Keratinocyte (primary cell): Measurements from ENCODE around the gene SEC16B. TPM values are rescaled to one million over a fixed set of nuclear protein-coding genes. Genes with fewer than 3 reads are reported as not detected.

Source experiments
- DNase-seq: peaks from one replicate; pipeline ENCODE4 v3.0.0-alpha.2; 2011; ENCODE audit warnings: low read depth, missing footprints, low spot score
- FAIRE-seq: peaks from 2 replicates; lab custom pipeline; 2011; peaks lifted over from hg19 to GRCh38; lab: Jason Lieb, UNC
- H2AFZ ChIP-seq: 2 replicates; pipeline ENCODE4 v1.6.0; 2012; ENCODE audit warnings: low read length, control low read depth, inconsistent platforms; ENCODE audit not compliant: control insufficient read depth
- H3K27ac ChIP-seq: 2 replicates; pipeline ENCODE4 v1.5.1; 2011; ENCODE audit warnings: low read length; ENCODE audit not compliant: control insufficient read depth, insufficient read depth
- H3K27me3 ChIP-seq: 3 replicates; pipeline ENCODE4 v1.6.0; 2011; ENCODE audit warnings: low read length; ENCODE audit not compliant: control insufficient read depth, insufficient read depth; ENCODE audit errors: extremely low read depth
- H3K36me3 ChIP-seq, 2 experiments: 2 replicates in 1 of 2; 3 replicates in 1 of 2; pipeline ENCODE4 v1.5.1; 2011; ENCODE audit warnings: low read length in 2 of 2, mild to moderate bottlenecking in 1 of 2; ENCODE audit not compliant: control insufficient read depth in 2 of 2, insufficient read depth in 2 of 2; ENCODE audit errors: extremely low read depth in 1 of 2
- H3K4me1 ChIP-seq: 3 replicates; pipeline ENCODE4 v1.5.1; 2011; ENCODE audit warnings: low read length; ENCODE audit not compliant: control insufficient read depth, insufficient read depth; ENCODE audit errors: extremely low read depth
- H3K4me2 ChIP-seq: 3 replicates; pipeline ENCODE4 v1.6.0; 2011; ENCODE audit warnings: low read depth, low read length; ENCODE audit not compliant: control insufficient read depth, insufficient read depth; ENCODE audit errors: extremely low read depth
- H3K4me3 ChIP-seq, 3 experiments: fragments of 200-600 bp in 1 of 3; sonication (generic) in 1 of 3; 2 replicates in 2 of 3; 3 replicates in 1 of 3; pipeline ENCODE4 v1.5.1; 2011 to 2016; ENCODE audit warnings: low read length in 3 of 3, mild to moderate bottlenecking in 3 of 3, control low read depth in 2 of 3, inconsistent platforms in 1 of 3, low read depth in 1 of 3, mixed read lengths in 1 of 3, mixed run types in 1 of 3, moderate library complexity in 1 of 3; ENCODE audit not compliant: control insufficient read depth in 2 of 3, insufficient read depth in 2 of 3; ENCODE audit errors: extremely low read depth in 1 of 3
- H3K79me2 ChIP-seq: 2 replicates; pipeline ENCODE4 v1.6.0; 2012; ENCODE audit warnings: low read length; ENCODE audit not compliant: control insufficient read depth, insufficient read depth
- H3K9ac ChIP-seq: 3 replicates; pipeline ENCODE4 v1.6.0; 2011; ENCODE audit warnings: low read length; ENCODE audit not compliant: control insufficient read depth, insufficient read depth; ENCODE audit errors: extremely low read depth
- H3K9me1 ChIP-seq: 3 replicates; pipeline ENCODE4 v1.6.0; 2011; ENCODE audit warnings: low read length; ENCODE audit not compliant: control insufficient read depth, insufficient read depth; ENCODE audit errors: extremely low read depth
- H3K9me3 ChIP-seq: 2 replicates; pipeline ENCODE4 v1.5.1; 2012; ENCODE audit warnings: low read depth, low read length; ENCODE audit not compliant: control insufficient read depth
- H4K20me1 ChIP-seq: 3 replicates; pipeline ENCODE4 v1.6.0; 2011; ENCODE audit warnings: low read length; ENCODE audit not compliant: control insufficient read depth, insufficient read depth; ENCODE audit errors: extremely low read depth
- EZH2 ChIP-seq: IDR thresholded peaks from one replicate; pipeline ENCODE4 v1.6.1; 2012; ENCODE audit warnings: inconsistent platforms, mild to moderate bottlenecking, low read length, moderate library complexity
- dilution Hi-C: fragments of 300-500 bp; cut with MboI; formaldehyde crosslinking; loops from one replicate; pipeline ENCODE4 v1.7.0; 2020; ENCODE audit warnings: low sequenced_read_pairs; ENCODE audit not compliant: extremely low pct_ligation_motif_present
- polyA plus RNA-seq, 5 experiments: library from polyadenylated mRNA; depleted of rRNA in 3 of 5; stranded (reverse) in 3 of 5; stranded (forward) in 1 of 5; unstranded in 1 of 5; fragments of >200 nt; gene quantifications; 1 replicate in 1 of 5; 2 replicates in 3 of 5; 3 replicates in 1 of 5; pipeline versions ENCODE4 v1.2.1 to v1.2.3, GENCODE V29; 2011 to 2012; ENCODE audit warnings: missing spikeins in 2 of 5, low read depth in 1 of 5, low replicate concordance in 1 of 5
- TF ChIP-seq, protein P1 (sequence below), 3 experiments: IDR thresholded peaks in 1 of 3; conservative IDR thresholded peaks in 1 of 3; optimal IDR thresholded peaks in 1 of 3; 2 replicates in 2 of 3; 3 replicates in 1 of 3; pipeline versions ENCODE3 to v1.5.1; 2011; ENCODE audit warnings: low read length in 3 of 3, mild to moderate bottlenecking in 3 of 3, moderate library complexity in 2 of 3, control low read depth in 1 of 3, inconsistent platforms in 1 of 3; ENCODE audit not compliant: insufficient read depth in 2 of 3; ENCODE audit errors: extremely low read depth in 1 of 3

Gene SEC16B
- polyA plus RNA-seq, 1 donor (not counting 4 experiments of a cell fraction or from before 2014, with no cell fraction given), result 1.2 TPM

DNA sequence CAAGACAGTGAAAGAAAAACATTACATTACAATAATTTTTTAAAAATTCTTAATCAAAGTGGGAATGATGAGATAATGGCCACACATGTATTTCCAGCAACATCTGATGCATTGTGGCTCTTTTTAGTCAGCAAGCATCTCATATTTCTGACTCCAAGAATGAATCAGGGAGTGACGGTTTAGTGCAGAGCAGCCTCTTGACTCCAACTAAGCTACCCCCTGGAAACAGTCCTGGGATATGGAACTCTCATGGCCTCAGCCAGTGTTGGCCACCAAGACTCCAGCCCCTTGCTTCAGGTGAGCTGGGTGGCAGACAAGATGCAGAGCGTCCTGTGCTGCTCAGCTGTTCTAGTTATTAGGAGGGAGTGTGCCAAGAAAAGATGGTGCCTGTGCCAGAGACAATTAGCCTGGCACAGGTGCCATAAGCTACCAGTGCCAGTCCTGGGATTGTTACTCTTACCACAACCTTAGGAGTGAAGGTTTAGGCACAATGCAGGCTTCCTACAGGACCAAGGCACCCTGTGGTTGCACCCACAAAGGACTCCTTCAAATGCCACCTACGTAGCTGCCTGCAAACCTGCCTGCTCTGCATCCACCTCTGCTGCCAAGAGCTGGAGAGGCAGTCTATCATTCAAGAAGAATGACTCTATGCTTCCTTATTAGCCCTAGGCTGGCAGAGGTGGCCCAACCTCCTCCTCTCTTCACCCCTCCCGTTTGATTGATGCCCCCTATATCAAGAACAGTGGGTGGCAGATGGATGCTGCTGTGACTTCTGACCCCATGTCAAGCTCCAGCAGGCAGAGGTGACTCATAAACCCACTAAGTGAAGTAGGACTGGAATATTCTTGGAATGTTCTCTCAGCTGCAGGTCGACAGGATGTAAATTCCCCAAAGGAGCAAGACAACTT is 6.0 kb upstream of the SEC16B start:
- peak; percentile 87 for FAIRE-seq
- Histone ChIP-seq H3K79me2 (no peaks in the 10 kb centered on the region), H2AFZ (no peak overlapping the region), H3K4me2 (peak overlapping the region; percentile 51), H3K9me3 (no peaks in the 10 kb centered on the region), H3K4me1 (peaks cover 29% of the 10 kb centered on the region), H3K27ac (peak overlapping the region; percentile 47), H3K27me3 (no peaks in the 10 kb centered on the region), H3K9me1 (no peaks in the 10 kb centered on the region), H3K36me3 (no peaks in the 10 kb centered on the region), H3K9ac (no peak overlapping the region), H4K20me1 (no peaks in the 10 kb centered on the region), H3K4me3 (no peak overlapping the region)
- dilution Hi-C loops, result no loop called here
- DNase-seq, result peak; percentile 63
- TF ChIP-seq, protein P1, sequence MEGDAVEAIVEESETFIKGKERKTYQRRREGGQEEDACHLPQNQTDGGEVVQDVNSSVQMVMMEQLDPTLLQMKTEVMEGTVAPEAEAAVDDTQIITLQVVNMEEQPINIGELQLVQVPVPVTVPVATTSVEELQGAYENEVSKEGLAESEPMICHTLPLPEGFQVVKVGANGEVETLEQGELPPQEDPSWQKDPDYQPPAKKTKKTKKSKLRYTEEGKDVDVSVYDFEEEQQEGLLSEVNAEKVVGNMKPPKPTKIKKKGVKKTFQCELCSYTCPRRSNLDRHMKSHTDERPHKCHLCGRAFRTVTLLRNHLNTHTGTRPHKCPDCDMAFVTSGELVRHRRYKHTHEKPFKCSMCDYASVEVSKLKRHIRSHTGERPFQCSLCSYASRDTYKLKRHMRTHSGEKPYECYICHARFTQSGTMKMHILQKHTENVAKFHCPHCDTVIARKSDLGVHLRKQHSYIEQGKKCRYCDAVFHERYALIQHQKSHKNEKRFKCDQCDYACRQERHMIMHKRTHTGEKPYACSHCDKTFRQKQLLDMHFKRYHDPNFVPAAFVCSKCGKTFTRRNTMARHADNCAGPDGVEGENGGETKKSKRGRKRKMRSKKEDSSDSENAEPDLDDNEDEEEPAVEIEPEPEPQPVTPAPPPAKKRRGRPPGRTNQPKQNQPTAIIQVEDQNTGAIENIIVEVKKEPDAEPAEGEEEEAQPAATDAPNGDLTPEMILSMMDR (optimal IDR thresholded peaks at IDR 0.05 in 1 of 3, IDR thresholded peaks at IDR 0.05 in 1 of 3, conservative IDR thresholded peaks at IDR 0.05 in 1 of 3; ENCODE audit: extremely low read depth in 1 of 3, insufficient read depth in 2 of 3, low read length in 3 of 3), result no peak
- TF ChIP-seq EZH2, result no peak

DNA sequence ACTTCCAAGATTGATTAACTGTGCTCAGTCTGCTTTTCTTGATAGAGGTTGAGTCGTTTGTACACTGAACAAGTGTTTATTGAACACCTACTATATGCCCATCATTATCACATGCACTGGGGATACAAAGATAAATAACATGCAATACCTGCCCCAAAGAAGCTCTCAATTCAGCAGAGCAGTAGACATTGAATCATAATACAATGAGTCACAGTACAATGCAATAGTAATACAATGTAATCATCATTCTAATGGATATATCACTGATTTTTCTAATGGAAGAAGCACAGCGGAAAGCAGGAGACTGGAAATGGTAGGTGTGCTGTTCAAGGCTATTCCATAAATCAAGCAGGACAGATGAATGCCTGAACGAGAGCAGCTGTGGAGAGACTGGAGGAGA is 3.7 kb upstream of the SEC16B start:
- H3K4me3 ChIP-seq, result no peak overlapping the region
- DNase-seq (no peak), FAIRE-seq (peak; percentile 26)
- no peaks in the 10 kb centered on the region for H3K36me3 ChIP-seq
- no peak overlapping the region for H3K27ac ChIP-seq
- H3K4me2 ChIP-seq, result no peak overlapping the region
- peaks cover 29% of the 10 kb centered on the region for H3K4me1 ChIP-seq
- no peaks in the 10 kb centered on the region for H3K9me1 ChIP-seq
- H3K79me2 ChIP-seq, result no peaks in the 10 kb centered on the region
- H3K9me3 ChIP-seq, result no peaks in the 10 kb centered on the region
- no peaks in the 10 kb centered on the region for H3K27me3 ChIP-seq
- H3K9ac ChIP-seq, result no peak overlapping the region
- H4K20me1 ChIP-seq, result no peaks in the 10 kb centered on the region
- dilution Hi-C loops, result no loop called here
- TF ChIP-seq, protein P1 (optimal IDR thresholded peaks at IDR 0.05 in 1 of 3, IDR thresholded peaks at IDR 0.05 in 1 of 3, conservative IDR thresholded peaks at IDR 0.05 in 1 of 3; ENCODE audit: extremely low read depth in 1 of 3, insufficient read depth in 2 of 3, low read length in 3 of 3), result no peak
- no peak for TF ChIP-seq EZH2
- H2AFZ ChIP-seq, result no peak overlapping the region
